ENCODE measurements around the gene MRPL18. TPM values are rescaled to one million over a fixed set of nuclear protein-coding genes. Genes with fewer than 3 reads are reported as not detected.

MRPL18 gene
- total and polyA plus RNA-seq, 2 of the 4 experiments (the other 2 are of a cell fraction) = 53.4 to 56.8 TPM

DNA sequence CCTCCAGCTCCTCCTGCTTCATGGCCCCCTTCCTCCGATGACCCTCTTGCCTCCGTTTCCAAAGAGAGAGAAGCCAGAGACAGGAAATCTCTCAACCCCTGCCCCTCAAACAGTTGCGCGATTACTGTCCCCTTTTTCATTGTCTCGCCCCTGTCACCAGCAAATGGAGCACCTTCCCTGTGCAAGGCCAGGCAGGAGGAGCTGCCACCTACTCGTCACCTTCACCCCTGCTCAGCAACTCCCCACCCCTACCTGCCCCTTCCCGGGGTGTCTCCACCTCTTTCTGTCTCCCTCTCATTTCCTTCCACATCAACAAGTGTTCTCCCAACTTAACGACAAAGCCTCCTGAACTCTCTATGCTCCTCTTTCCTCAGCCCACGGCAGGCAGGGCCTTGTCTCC is 23.5 kb downstream of the MRPL18 start:
- dilution Hi-C loops (cut with HindIII; ENCODE audit: low sequenced_read_pairs, unreplicated experiment) (no loop called here), intact Hi-C loops (cut with micrococcal nuclease) (no loop called here), in situ Hi-C loops (cut with MboI; ENCODE audit: low sequenced_read_pairs) (loop anchor here (25.0 kb wide), 1 partner anchor 626 kb away; no protein-coding TSS in a partner anchor)
- no peak overlapping the region for H3K4me2 ChIP-seq (ENCODE audit: low read depth, low read length)
- 73% methylated on average over 4 of the region's 9 CpGs; no CpG with 5 or more reads in 1 of the 2 experiments for WGBS, 2 experiments (ENCODE audit: extremely low coverage in 2 of 2, insufficient read length in 1 of 2)
- no peak overlapping the region for H2AK5ac ChIP-seq (ENCODE audit: low read depth, low read length)
- POLR2A ChIA-PET (ENCODE audit: unreplicated experiment) = no interaction called here
- no peak overlapping the region for H2BK15ac ChIP-seq (ENCODE audit: low read depth, low read length)
- peaks cover 21% of the 10 kb centered on the region for H3K27me3 ChIP-seq (ENCODE audit: control insufficient read depth, insufficient read depth, low read length)
- H4K20me1 ChIP-seq (ENCODE audit: insufficient read depth, low read length) = no peaks in the 10 kb centered on the region
- H3K56ac ChIP-seq (ENCODE audit: extremely low read depth, insufficient read depth, low read length) = no peak overlapping the region
- DNase-seq = no peak
- H3K18ac ChIP-seq (ENCODE audit: low read depth, low read length) = no peak overlapping the region
- no peak overlapping the region for H3K9ac ChIP-seq (ENCODE audit: low read depth, low read length)
- TF ChIP-seq BHLHE40 (IDR thresholded peaks at IDR 0.05; ENCODE audit: low read depth, low read length) = no peak
- TF ChIP-seq NFE2L2 (IDR thresholded peaks at IDR 0.05; ENCODE audit: low read depth, low read length) = no peak
- no peak for TF ChIP-seq SMC3 (IDR thresholded peaks at IDR 0.05; ENCODE audit: low read depth, low read length)
- TF ChIP-seq, protein P1, sequence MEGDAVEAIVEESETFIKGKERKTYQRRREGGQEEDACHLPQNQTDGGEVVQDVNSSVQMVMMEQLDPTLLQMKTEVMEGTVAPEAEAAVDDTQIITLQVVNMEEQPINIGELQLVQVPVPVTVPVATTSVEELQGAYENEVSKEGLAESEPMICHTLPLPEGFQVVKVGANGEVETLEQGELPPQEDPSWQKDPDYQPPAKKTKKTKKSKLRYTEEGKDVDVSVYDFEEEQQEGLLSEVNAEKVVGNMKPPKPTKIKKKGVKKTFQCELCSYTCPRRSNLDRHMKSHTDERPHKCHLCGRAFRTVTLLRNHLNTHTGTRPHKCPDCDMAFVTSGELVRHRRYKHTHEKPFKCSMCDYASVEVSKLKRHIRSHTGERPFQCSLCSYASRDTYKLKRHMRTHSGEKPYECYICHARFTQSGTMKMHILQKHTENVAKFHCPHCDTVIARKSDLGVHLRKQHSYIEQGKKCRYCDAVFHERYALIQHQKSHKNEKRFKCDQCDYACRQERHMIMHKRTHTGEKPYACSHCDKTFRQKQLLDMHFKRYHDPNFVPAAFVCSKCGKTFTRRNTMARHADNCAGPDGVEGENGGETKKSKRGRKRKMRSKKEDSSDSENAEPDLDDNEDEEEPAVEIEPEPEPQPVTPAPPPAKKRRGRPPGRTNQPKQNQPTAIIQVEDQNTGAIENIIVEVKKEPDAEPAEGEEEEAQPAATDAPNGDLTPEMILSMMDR (conservative IDR thresholded peaks at IDR 0.05; ENCODE audit: low read depth, low read length) = no peak
- TF ChIP-seq FOS (IDR thresholded peaks at IDR 0.05; ENCODE audit: low read depth, low read length) = no peak
- TF ChIP-seq CEBPB (IDR thresholded peaks at IDR 0.05; ENCODE audit: low read depth, low read length) = no peak
- H3K9me1 ChIP-seq (ENCODE audit: insufficient read depth, low read length) = no peaks in the 10 kb centered on the region
- H2AK9ac ChIP-seq (replicated peaks; ENCODE audit: low read depth, low read length, poor library complexity) = no peak overlapping the region
- H3K9me3 ChIP-seq (ENCODE audit: control insufficient read depth, insufficient read depth, low read length) = no peaks in the 10 kb centered on the region
- H2BK120ac ChIP-seq (ENCODE audit: low read depth, low read length) = no peak overlapping the region
- no peaks in the 10 kb centered on the region for H3K79me1 ChIP-seq (ENCODE audit: low read depth in 1 of 2, low read length in 2 of 2)
- no peak overlapping the region for H3K23ac ChIP-seq (ENCODE audit: low read depth, low read length)
- BruUV-seq (replicated peaks) = no TSS peak
- no peak overlapping the region for H2BK5ac ChIP-seq (ENCODE audit: low read depth, low read length, poor library complexity, severe bottlenecking)
- H3K4me3 ChIP-seq (ENCODE audit: insufficient read depth, low read depth, low read length) = no peak overlapping the region
- no peaks in the 10 kb centered on the region for H3K36me3 ChIP-seq (ENCODE audit: control insufficient read depth, insufficient read depth, low read length)
- no peak overlapping the region for H4K5ac ChIP-seq (ENCODE audit: low read depth, low read length)
- ATAC-seq (ENCODE audit: low read depth) = no peak
- H4K8ac ChIP-seq (ENCODE audit: low read depth in 2 of 2, low read length in 2 of 2) = no peak overlapping the region
- no peak overlapping the region for H2BK20ac ChIP-seq (ENCODE audit: low read depth, low read length)
- H2AFZ ChIP-seq (replicated peaks; ENCODE audit: low read length, poor library complexity) = no peak overlapping the region
- H4K91ac ChIP-seq (ENCODE audit: insufficient read depth, low read depth, low read length) = no peak overlapping the region
- H3K14ac ChIP-seq (replicated peaks; ENCODE audit: low read depth, low read length) = no peak overlapping the region
- CTCF ChIA-PET = no interaction called here
- no peak overlapping the region for H3K4ac ChIP-seq (ENCODE audit: low read depth, low read length)
- H3K4me1 ChIP-seq (ENCODE audit: control insufficient read depth, insufficient read depth, low read length) = no peaks in the 10 kb centered on the region
- H3K27ac ChIP-seq (ENCODE audit: insufficient read depth, low read length) = no peak overlapping the region
